ENCODE measurements around the gene NEURL4.
"Not testable (repeated sequence)": the region's sequence is repeated elsewhere in the genome, so short reads cannot be mapped to it uniquely, and the experiment has no call there.

NEURL4 gene

GRCh38 chr17:7347630-7348477, 18.7 kb upstream of the NEURL4 start:
- DNase-seq (ENCODE audit: low read depth in 2 of 2, low spot score in 1 of 2) = no peak

- DNase-seq (ENCODE audit: low read depth in 2 of 2, low spot score in 1 of 2) = no peak
Observed at GRCh38 chr17:7346761-7347614, 17.9 kb upstream of the NEURL4 start.

GRCh38 chr17:7343250-7343649, 14.1 kb upstream of the NEURL4 start:
- no peak for DNase-seq (ENCODE audit: low read depth in 2 of 2, low spot score in 1 of 2)

- no peak for DNase-seq (ENCODE audit: low read depth in 2 of 2, low spot score in 1 of 2)
Observed at GRCh38 chr17:7341842-7342241, 12.7 kb upstream of the NEURL4 start.

- DNase-seq (ENCODE audit: low read depth in 2 of 2, low spot score in 1 of 2) = no peak
Observed at GRCh38 chr17:7340179-7340578, 11.0 kb upstream of the NEURL4 start.

GRCh38 chr17:7337600-7337999, 8.5 kb upstream of the NEURL4 start:
- DNase-seq (ENCODE audit: low read depth in 2 of 2, low spot score in 1 of 2) = not testable (repeated sequence)

GRCh38 chr17:7336240-7337175, 7.4 kb upstream of the NEURL4 start, which contains the start of gene ACAP1:
TSS of gene ACAP1 (plus strand) at chr17:7336529. CDS start at chr17:7336735, 206 bp downstream.
- DNase-seq (ENCODE audit: low read depth in 2 of 2, low spot score in 1 of 2) = peak; percentile 73 to 76

GRCh38 chr17:7335765-7336164, 6.6 kb upstream of the NEURL4 start:
- not testable (repeated sequence) for DNase-seq (ENCODE audit: low read depth in 2 of 2, low spot score in 1 of 2)

GRCh38 chr17:7334938-7335538, 5.9 kb upstream of the NEURL4 start:
- DNase-seq (ENCODE audit: low read depth in 2 of 2, low spot score in 1 of 2) = no peak

GRCh38 chr17:7332600-7333069, 3.5 kb upstream of the NEURL4 start:
- DNase-seq (ENCODE audit: low read depth in 2 of 2, low spot score in 1 of 2) = not testable (repeated sequence)

- no peak for DNase-seq (ENCODE audit: low read depth in 2 of 2, low spot score in 1 of 2)
Observed at GRCh38 chr17:7332111-7332510, 3.0 kb upstream of the NEURL4 start.

GRCh38 chr17:7330638-7331015, 1.5 kb upstream of the NEURL4 start:
- no peak for DNase-seq (ENCODE audit: low read depth in 2 of 2, low spot score in 1 of 2)

GRCh38 chr17:7329997-7330637, 982 bp upstream of the NEURL4 start:
- DNase-seq (ENCODE audit: low read depth in 2 of 2, low spot score in 1 of 2) = peak; percentile 52 to 54

- DNase-seq (ENCODE audit: low read depth in 2 of 2, low spot score in 1 of 2) = peak; percentile 86 to 92
Observed at GRCh38 chr17:7329374-7329996, 350 bp upstream of the NEURL4 start.

- no peak for DNase-seq (ENCODE audit: low read depth in 2 of 2, low spot score in 1 of 2)
Observed at GRCh38 chr17:7328009-7328408, 1.1 kb downstream of the NEURL4 start.

GRCh38 chr17:7327501-7327900, 1.6 kb downstream of the NEURL4 start:
- DNase-seq (ENCODE audit: low read depth in 2 of 2, low spot score in 1 of 2) = no peak

- no peak for DNase-seq (ENCODE audit: low read depth in 2 of 2, low spot score in 1 of 2)
Observed at GRCh38 chr17:7327056-7327455, 2.1 kb downstream of the NEURL4 start.

- no peak for DNase-seq (ENCODE audit: low read depth in 2 of 2, low spot score in 1 of 2)
Observed at GRCh38 chr17:7326186-7326585, 2.9 kb downstream of the NEURL4 start.

GRCh38 chr17:7325031-7325528, 4.1 kb downstream of the NEURL4 start:
- no peak for DNase-seq (ENCODE audit: low read depth in 2 of 2, low spot score in 1 of 2)
